Tibial nerve (tissue), 3 donors: Measurements from ENCODE around the gene FHOD1.

Experiments
- CTCF ChIP-seq, 5 experiments: fragments of 200-600 bp in 3 of 5; fragments of 450-650 bp in 2 of 5; sonication (generic) in 3 of 5; IDR thresholded peaks; one replicate each; pipeline ENCODE4 v1.5.1; 2016 to 2019; ENCODE audit warnings: antibody characterized with exemption in 5 of 5, mild to moderate bottlenecking in 3 of 5, moderate library complexity in 2 of 5
- POLR2A ChIP-seq, 2 donors: fragments of 450-650 bp; IDR thresholded peaks; one replicate each; pipeline ENCODE4 v1.6.1; 2017; ENCODE audit warnings: antibody characterized with exemption in 2 of 2, mild to moderate bottlenecking in 2 of 2, moderate library complexity in 2 of 2

GRCh38 chr16:67252609-67253497, 5.6 kb upstream of the FHOD1 start:
- TF ChIP-seq POLR2A (IDR thresholded peaks at IDR 0.05) = no peak
- TF ChIP-seq CTCF (IDR thresholded peaks at IDR 0.05) = no peak
